ENCODE data around the gene SPTBN1.

Gene SPTBN1

DNA sequence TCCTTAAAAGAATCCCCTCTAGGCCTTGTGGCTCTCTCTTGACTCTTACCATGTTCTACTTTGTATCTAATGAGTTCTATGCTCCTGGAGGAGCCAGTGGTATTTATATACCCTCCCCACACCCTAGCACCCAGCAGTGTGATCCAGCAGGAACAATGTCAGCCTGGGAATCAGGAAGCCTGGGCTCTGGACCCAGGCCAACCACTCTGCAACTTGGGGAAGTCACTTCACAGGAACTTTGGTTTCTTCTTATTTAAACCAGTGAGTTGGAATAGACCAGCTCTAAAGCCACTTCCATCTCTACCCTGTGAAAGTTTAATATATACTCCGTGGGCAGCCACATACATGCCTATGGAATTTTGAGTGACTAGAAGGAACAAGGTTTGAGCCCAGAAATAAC, 11.6 kb upstream of the SPTBN1 start:
- no peaks in the 10 kb centered on the region for H3K36me3 Mint-ChIP-seq
- no peak for ATAC-seq (replicated peaks)
- H3K27me3 Mint-ChIP-seq: peaks cover 0 to 8% of the 10 kb centered on the region in 2 donors
- H3K4me3 Mint-ChIP-seq: no peak overlapping the region
- no peaks in the 10 kb centered on the region for H3K4me1 Mint-ChIP-seq
- no peak overlapping the region for H3K27ac Mint-ChIP-seq
- H3K9me3 Mint-ChIP-seq: no peaks in the 10 kb centered on the region
- no peak for DNase-seq

DNA sequence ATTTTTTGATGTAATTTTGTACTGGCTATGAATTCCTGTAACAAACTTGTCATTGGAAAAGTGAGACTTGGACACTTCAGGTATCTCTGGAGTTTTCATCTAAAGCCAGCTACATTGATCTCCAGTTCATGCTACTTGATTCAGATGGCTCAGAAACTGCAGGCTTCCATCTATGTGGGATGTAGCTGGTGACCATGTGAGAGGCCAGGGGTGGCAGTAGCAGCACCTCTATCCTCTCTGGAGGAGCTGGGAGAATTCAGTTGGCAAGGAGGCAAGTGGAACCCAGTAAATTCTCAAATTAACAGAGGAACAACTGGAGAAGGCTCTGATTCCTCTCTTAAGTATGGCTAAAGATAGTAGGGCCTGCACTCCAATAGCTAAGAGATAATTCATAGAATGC, 10.0 kb upstream of the SPTBN1 start:
- Mint-ChIP-seq H3K27ac (no peak overlapping the region), H3K9me3 (no peaks in the 10 kb centered on the region), H3K4me3 (no peak overlapping the region), H3K4me1 (no peaks in the 10 kb centered on the region), H3K36me3 (no peaks in the 10 kb centered on the region), H3K27me3 (peaks cover 4 to 8% of the 10 kb centered on the region in 2 donors)
- DNase-seq (no peak), ATAC-seq (replicated peaks) (no peak)

DNA sequence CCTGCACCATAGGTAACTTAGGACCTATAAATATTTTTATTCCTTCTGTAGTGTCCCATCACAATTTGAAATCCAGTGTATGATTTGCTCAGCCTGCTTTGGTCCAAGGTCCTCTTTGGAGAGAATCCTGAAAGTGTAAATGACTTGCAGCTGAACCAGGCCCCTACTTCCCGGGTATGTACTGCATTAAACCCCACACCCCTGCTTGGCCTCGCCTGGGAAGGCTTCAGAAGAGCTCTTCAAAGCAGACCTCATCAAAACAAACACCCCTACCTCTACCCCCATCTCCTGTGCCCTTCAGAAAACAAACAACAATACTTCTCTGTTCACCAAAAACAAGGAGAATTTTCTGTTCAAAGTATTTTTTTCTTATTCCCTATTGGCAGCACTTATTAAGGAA, 9.5 kb upstream of the SPTBN1 start:
- Mint-ChIP-seq H3K27me3 (peaks cover 4 to 8% of the 10 kb centered on the region in 2 donors), H3K36me3 (no peaks in the 10 kb centered on the region), H3K4me3 (no peak overlapping the region), H3K9me3 (no peaks in the 10 kb centered on the region), H3K27ac (no peak overlapping the region), H3K4me1 (no peaks in the 10 kb centered on the region)
- ATAC-seq (replicated peaks) (no peak), DNase-seq (no peak)

DNA sequence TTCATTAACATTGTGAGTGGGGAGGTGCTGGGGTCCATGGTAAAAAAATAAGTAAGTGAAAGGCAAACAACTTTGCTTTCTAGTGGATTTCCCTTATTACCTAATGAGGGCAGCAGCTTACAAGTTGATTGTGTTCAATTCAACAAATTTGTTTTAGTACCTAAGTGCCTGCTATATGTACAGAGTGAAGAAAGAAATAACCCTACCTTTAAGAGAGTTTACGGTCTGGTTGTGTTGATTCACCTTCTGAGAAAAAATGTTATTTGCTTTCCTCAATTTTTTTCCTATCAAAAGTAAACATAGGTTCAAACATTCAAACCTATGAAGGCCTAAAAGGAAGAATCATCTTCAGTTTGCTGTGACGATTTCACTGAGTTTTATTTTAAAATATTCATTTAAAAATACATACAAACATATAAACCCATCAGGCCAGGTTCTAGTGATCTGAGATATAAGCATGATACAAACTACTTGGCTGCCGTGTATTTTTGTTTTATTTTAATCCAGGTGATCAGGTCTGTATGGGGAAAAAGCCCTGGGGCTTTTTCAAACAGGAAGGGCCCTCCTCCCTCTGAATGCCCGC, 1.5 kb upstream of the SPTBN1 start:
- no peak for DNase-seq
- peaks cover 16 to 30% of the 10 kb centered on the region in 2 donors for H3K4me1 Mint-ChIP-seq
- H3K27ac Mint-ChIP-seq: no peak overlapping the region
- H3K9me3 Mint-ChIP-seq: no peaks in the 10 kb centered on the region
- H3K36me3 Mint-ChIP-seq: no peaks in the 10 kb centered on the region
- ATAC-seq (replicated peaks): no peak
- peak overlapping the region; percentile 61 to 76 for H3K4me3 Mint-ChIP-seq
- H3K27me3 Mint-ChIP-seq: peaks cover 37 to 40% of the 10 kb centered on the region in 2 donors

DNA sequence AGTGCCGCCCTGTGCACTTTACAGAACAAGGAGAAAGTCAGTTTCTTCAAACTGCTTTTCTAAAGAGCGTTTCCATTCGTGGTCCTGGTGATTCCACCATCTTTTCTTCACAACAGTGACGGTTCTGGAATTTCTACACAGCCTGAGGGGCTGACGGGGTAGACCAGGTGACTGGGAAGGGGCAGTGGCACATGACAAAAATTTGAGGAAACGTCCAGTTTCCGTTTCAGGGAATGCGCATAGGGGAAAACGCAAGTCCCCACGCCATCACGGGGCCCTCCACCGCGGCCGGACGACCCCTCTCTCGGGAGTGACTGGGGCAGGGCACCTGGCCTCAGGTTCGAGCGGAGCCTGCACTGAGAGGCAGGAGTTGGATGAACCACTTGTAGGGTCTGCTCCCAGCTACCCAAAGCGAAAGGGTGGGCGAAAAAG, 980 bp upstream of the SPTBN1 start:
- H3K36me3 Mint-ChIP-seq: no peaks in the 10 kb centered on the region
- H3K27ac Mint-ChIP-seq: no peak overlapping the region
- H3K27me3 Mint-ChIP-seq: peaks cover 40% of the 10 kb centered on the region in 2 donors
- no peaks in the 10 kb centered on the region for H3K9me3 Mint-ChIP-seq
- DNase-seq: no peak
- no peak for ATAC-seq (replicated peaks)
- H3K4me1 Mint-ChIP-seq: peaks cover 16 to 30% of the 10 kb centered on the region in 2 donors
- peak overlapping the region; percentile 61 to 76 for H3K4me3 Mint-ChIP-seq

DNA sequence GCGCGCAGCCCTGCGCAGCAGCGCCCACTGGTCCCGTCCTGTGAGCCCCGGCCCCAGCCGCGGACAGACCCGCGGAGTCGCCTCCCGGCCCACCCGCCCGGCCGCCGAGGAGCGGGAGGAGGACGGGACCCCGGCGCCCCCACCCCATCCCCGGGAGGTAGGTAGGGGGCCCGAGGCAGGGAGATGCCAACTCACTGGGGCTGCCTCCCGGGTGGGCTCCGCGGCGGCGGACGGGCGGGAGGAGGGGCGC, 160 bp downstream of the SPTBN1 start:
- Mint-ChIP-seq H3K27ac (no peak overlapping the region), H3K4me3 (peak overlapping the region; percentile 46 to 76), H3K4me1 (peaks cover 16 to 30% of the 10 kb centered on the region in 2 donors), H3K27me3 (peaks cover 44 to 50% of the 10 kb centered on the region in 2 donors), H3K9me3 (no peaks in the 10 kb centered on the region), H3K36me3 (no peaks in the 10 kb centered on the region)
- DNase-seq: peak; percentile 1
- no peak for ATAC-seq (replicated peaks)

DNA sequence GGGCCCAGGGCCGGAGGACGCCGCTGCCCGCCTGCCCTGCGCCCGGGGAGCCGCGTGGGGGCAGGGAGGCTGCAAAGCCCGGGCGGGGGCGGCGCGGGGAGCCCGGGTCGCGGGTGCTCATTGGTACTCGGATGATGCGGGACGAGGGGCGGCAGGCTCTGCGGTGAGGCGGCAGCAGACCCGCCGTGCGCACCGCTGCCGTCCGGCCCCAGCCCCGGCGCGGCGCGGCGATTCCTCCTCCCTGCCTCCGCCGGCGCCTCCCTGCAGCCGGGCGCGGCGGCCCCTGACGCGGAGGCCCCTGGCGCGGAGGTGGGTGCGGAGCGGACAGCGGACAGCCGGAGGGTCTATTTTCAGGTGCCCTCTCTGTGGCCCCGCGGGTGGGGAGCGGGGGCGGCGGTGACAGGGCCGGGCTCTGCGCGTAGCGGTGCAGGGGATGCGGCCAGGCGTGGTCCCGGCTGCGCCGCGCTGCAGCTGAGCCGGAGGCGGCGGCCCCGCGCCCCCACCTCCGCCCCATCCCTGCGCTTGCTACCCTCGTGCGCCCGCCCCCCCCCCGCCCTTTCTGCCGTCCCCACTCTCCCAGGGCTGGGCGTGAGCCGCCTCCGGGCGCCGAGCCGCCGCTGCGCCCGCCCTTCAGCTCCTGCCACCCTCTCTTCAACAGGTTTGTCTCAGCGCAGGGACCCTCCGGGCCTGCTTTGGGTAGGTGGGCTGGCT, 640 bp downstream of the SPTBN1 start:
- Mint-ChIP-seq H3K27me3 (peaks cover 47 to 55% of the 10 kb centered on the region in 2 donors), H3K27ac (no peak overlapping the region), H3K36me3 (no peaks in the 10 kb centered on the region), H3K4me1 (peaks cover 16 to 30% of the 10 kb centered on the region in 2 donors), H3K9me3 (no peaks in the 10 kb centered on the region), H3K4me3 (peak overlapping the region; percentile 88 to 93)
- peak; percentile 2 for DNase-seq
- peak; percentile 54 to 57 for ATAC-seq (replicated peaks)

DNA sequence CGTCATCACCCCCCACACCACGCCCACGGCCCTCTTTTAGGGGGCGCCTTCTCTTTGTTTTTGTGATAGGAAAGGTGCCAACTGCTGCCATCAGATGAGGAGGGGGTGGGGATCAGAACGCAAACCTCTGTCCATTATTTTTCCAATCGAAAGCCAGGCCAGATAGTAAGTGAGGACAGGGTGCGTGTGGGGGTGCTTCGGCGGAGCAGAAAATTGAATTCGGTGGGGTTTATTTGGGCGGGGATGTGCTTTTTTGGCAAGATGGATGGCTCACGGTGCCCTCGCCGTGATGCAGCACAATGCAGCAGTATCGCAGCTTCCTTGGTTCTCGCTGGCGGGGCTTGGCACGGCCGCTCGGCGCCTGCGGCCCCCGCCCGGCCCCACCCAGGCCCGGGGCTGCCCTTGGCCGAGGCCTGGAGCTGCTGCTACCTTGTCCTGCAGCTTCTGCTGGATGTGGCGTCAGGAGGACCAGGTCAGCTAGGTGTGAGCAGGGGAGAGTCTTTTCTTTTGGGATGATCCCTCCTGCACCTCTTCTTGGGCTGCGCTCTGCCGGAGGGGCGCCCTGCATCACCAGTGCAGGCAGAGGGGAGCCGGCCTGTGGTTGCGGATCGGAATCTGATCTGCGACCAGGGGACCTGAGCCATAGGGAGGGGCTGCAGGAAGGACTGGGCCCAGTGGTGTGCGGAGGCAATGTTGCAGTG, 1.3 kb downstream of the SPTBN1 start:
- Mint-ChIP-seq H3K27me3 (peaks cover 47 to 55% of the 10 kb centered on the region in 2 donors), H3K4me3 (peak overlapping the region; percentile 88 to 93), H3K9me3 (no peaks in the 10 kb centered on the region), H3K4me1 (peaks cover 16 to 30% of the 10 kb centered on the region in 2 donors), H3K27ac (no peak overlapping the region), H3K36me3 (no peaks in the 10 kb centered on the region)
- peak; percentile 51 to 57 for ATAC-seq (replicated peaks)
- peak; percentile 1 for DNase-seq

DNA sequence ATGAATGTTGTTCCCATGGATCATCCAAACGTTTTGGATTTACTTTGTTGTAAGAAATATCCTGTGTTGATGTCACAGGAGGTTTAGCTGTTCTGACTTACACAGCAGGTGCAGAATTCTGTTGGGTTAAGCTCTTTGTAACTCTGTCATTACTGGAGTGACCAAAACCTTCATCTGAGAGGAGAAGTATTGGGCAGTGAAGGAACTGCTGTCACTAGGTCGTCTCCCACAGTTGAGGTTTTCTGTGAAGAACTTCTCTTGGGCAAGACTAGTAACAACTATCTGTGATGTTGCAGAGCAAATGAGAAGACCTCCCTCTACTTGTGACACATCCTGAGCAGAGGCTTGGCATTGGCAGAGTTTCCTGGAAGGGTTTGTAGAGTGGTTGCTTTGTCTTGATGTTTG, 2.9 kb downstream of the SPTBN1 start:
- H3K9me3 Mint-ChIP-seq: no peaks in the 10 kb centered on the region
- no peak overlapping the region for H3K27ac Mint-ChIP-seq
- no peaks in the 10 kb centered on the region for H3K36me3 Mint-ChIP-seq
- H3K27me3 Mint-ChIP-seq: peaks cover 51 to 65% of the 10 kb centered on the region in 2 donors
- peaks cover 16 to 30% of the 10 kb centered on the region in 2 donors for H3K4me1 Mint-ChIP-seq
- H3K4me3 Mint-ChIP-seq: no peak overlapping the region
- no peak for ATAC-seq (replicated peaks)
- no peak for DNase-seq

DNA sequence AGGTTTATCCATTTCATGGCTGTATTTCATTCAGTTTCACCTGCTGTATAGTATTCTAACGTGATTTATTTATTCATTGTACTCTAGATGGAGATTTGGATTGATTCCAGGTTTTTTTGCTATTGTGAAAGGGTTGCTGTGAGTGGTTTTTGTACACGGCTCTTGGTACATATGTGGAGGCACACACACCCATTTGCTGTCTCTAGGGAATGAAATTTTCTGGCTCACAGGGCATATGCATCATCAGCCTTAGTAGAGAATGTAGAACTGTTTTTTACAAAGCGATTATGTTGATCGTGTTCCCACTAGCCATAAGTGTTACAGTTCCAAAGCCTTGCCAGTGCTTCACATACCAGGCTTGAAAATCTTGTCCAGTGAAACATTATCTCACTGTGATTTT, 5.1 kb downstream of the SPTBN1 start:
- no peak for DNase-seq
- peaks cover 41 to 59% of the 10 kb centered on the region in 2 donors for H3K27me3 Mint-ChIP-seq
- H3K4me1 Mint-ChIP-seq: peaks cover 6 to 17% of the 10 kb centered on the region in 2 donors

DNA sequence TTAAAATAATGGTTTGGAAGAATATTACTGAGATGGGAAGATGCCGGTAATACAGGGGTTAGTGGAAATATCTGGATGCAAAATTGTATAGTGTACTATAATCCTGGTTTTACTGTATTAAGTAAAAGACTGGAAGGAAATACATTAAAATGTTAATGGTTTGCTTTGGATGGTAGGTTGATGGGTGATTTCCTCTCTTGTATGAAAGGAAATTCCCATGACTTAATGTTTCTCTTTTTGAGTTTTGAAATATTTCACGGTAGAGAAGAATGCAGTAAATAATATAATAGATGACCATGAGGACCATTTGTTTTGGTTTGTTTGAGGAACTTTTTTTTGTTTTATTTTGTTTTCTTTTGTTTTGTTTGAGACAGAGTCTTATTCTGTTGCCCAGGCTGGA, 8.2 kb downstream of the SPTBN1 start:
- DNase-seq (no peak), ATAC-seq (replicated peaks) (no peak)
- no peak overlapping the region for H3K4me3 Mint-ChIP-seq
- peaks cover 24 to 35% of the 10 kb centered on the region in 2 donors for H3K27me3 Mint-ChIP-seq
- no peaks in the 10 kb centered on the region for H3K36me3 Mint-ChIP-seq
- H3K9me3 Mint-ChIP-seq: no peaks in the 10 kb centered on the region
- no peak overlapping the region for H3K27ac Mint-ChIP-seq
- H3K4me1 Mint-ChIP-seq: peaks cover 2 to 12% of the 10 kb centered on the region in 2 donors

More for the DNA sequence above, 5.1 kb downstream of the SPTBN1 start:
- Mint-ChIP-seq H3K27ac (no peak overlapping the region), H3K4me3 (no peak overlapping the region), H3K9me3 (no peaks in the 10 kb centered on the region), H3K36me3 (no peaks in the 10 kb centered on the region)
- ATAC-seq (replicated peaks): no peak

DNA sequence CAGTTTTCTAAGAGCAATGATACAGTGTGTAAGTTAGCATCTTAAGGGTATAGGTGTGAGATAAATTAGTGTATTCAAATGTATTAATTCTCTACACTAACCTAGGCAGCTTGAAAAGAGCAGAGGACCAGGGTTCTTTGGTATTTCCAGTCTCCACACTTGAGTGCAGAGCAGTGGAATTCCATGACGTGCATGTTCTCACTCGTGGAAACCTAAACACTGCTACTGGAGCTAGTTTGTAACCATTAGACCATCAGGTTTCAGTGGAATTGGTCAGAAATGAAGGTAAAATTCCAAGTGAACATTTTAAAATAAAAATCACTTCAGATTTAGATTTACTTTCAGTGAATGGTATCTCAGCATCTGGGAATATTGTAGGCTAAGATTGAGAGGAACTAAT, 9.0 kb downstream of the SPTBN1 start:
- peaks cover 6 to 16% of the 10 kb centered on the region in 2 donors for H3K4me1 Mint-ChIP-seq
- no peak for ATAC-seq (replicated peaks)

DNA sequence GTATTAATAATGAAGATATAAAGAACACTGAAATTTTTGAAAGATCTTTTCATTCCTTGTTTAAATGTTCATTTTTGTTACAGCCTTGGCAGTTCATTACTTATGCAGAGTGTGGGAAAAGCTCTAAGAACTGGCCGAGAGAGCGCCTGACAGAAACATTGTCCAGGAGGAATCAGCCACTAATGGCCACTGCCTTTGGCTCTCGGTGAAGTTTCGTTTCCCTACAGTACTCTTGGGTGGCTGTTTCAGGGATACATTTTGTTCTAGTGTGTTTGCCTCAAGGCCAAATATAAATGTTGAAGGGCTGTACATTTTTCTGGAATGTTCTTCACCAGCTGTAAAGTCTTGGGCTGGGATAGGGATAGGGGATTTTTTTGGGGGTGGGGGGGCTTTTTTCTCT, 10.7 kb downstream of the SPTBN1 start:
- Mint-ChIP-seq H3K27ac (no peak overlapping the region), H3K9me3 (no peaks in the 10 kb centered on the region), H3K4me1 (peaks cover 14 to 27% of the 10 kb centered on the region in 2 donors), H3K27me3 (peaks cover 12 to 14% of the 10 kb centered on the region in 2 donors), H3K36me3 (no peaks in the 10 kb centered on the region), H3K4me3 (no peak overlapping the region)
- no peak for ATAC-seq (replicated peaks)
- no peak for DNase-seq

More for the DNA sequence above, 9.0 kb downstream of the SPTBN1 start:
- Mint-ChIP-seq H3K36me3 (no peaks in the 10 kb centered on the region), H3K4me3 (no peak overlapping the region), H3K27me3 (peaks cover 23 to 30% of the 10 kb centered on the region in 2 donors), H3K27ac (no peak overlapping the region), H3K9me3 (no peaks in the 10 kb centered on the region)
- DNase-seq: no peak

DNA sequence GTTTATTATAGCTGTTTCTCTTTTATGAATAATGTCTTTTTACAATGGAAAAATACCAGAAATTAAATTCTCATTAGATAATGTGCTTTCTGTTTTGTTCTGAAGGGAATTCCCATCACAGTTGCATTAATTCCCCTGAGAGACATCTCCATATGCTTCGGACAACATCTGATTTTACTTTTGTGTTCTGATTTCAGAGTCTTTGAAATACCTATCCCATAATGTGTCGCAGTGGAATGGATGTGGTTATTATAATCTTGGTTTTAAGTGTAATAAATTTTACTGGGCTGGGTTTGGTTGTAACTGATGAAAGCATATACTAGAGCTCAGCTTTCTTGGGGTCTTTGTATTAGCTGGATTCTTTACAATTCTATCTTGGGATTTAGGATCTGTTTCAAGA, 12.5 kb downstream of the SPTBN1 start:
- peaks cover 14 to 27% of the 10 kb centered on the region in 2 donors for H3K4me1 Mint-ChIP-seq
- no peak overlapping the region for H3K27ac Mint-ChIP-seq
- H3K9me3 Mint-ChIP-seq: no peaks in the 10 kb centered on the region
- ATAC-seq (replicated peaks): no peak
- H3K27me3 Mint-ChIP-seq: peaks cover 5 to 6% of the 10 kb centered on the region in 2 donors
- DNase-seq: no peak
- H3K36me3 Mint-ChIP-seq: no peaks in the 10 kb centered on the region
- H3K4me3 Mint-ChIP-seq: no peak overlapping the region

Data from stimulated activated naive B cell treated with anti-CD40 and anti-IgM and Interleukin-4, amounts not matched to agents 10 μg/mL and 1 μg/mL and 100 μg/mL, for 72 hours (primary cell).